ELF-1 (cell line): ENCODE measurements around the gene DENND5A.
"Not testable (repeated sequence)": the region's sequence is repeated elsewhere in the genome, so short reads cannot be mapped to it uniquely, and the experiment has no call there.

Experiments
- DNase-seq: peaks from one replicate; pipeline ENCODE4 v3.0.0-alpha.2; 2016; ENCODE audit warnings: low read depth, low spot score

The DENND5A gene

GRCh38 chr11:9177438-9178091 is 87.6 kb downstream of the DENND5A start:
- DNase-seq = no peak

GRCh38 chr11:9176550-9176949 is 88.6 kb downstream of the DENND5A start:
- no peak for DNase-seq

GRCh38 chr11:9176136-9176535 is 89.0 kb downstream of the DENND5A start:
- DNase-seq = no peak

GRCh38 chr11:9172389-9172788 is 92.8 kb downstream of the DENND5A start:
- DNase-seq = no peak

GRCh38 chr11:9170450-9170849 is 94.7 kb downstream of the DENND5A start:
- DNase-seq = no peak

- no peak for DNase-seq
Observed at GRCh38 chr11:9169595-9170295, 95.4 kb downstream of the DENND5A start.

GRCh38 chr11:9161991-9162390 is 103.2 kb downstream of the DENND5A start:
- not testable (repeated sequence) for DNase-seq

GRCh38 chr11:9160166-9160565 is 105.0 kb downstream of the DENND5A start:
- DNase-seq = no peak

- DNase-seq = no peak
Observed at GRCh38 chr11:9158898-9159391, 106.2 kb downstream of the DENND5A start.

- no peak for DNase-seq
Observed at GRCh38 chr11:9155930-9156329, 109.2 kb downstream of the DENND5A start.

GRCh38 chr11:9153651-9154050 is 111.5 kb downstream of the DENND5A start:
- DNase-seq = no peak

- DNase-seq = no peak
Observed at GRCh38 chr11:9151631-9152030, 113.5 kb downstream of the DENND5A start.

GRCh38 chr11:9150926-9151325 is 114.2 kb downstream of the DENND5A start:
- DNase-seq = no peak

GRCh38 chr11:9150501-9150900 is 114.6 kb downstream of the DENND5A start:
- no peak for DNase-seq

- DNase-seq = no peak
Observed at GRCh38 chr11:9148727-9149126, 116.4 kb downstream of the DENND5A start.

GRCh38 chr11:9148035-9148434 is 117.1 kb downstream of the DENND5A start:
- no peak for DNase-seq

GRCh38 chr11:9146477-9146876 is 118.7 kb downstream of the DENND5A start:
- no peak for DNase-seq

GRCh38 chr11:9145283-9145682 is 119.9 kb downstream of the DENND5A start:
- no peak for DNase-seq

GRCh38 chr11:9144828-9145227 is 120.3 kb downstream of the DENND5A start:
- no peak for DNase-seq

GRCh38 chr11:9143721-9144120 is 121.4 kb downstream of the DENND5A start:
- DNase-seq = no peak

- no peak for DNase-seq
Observed at GRCh38 chr11:9142732-9143131, 122.4 kb downstream of the DENND5A start.

- no peak for DNase-seq
Observed at GRCh38 chr11:9141186-9141585, 124.0 kb downstream of the DENND5A start.
